NCI-H748 (cell line): ENCODE data around the gene DGKH.
A peak's percentile ranks its signal among the peaks of the same experiment; 100 is the strongest.
"Not testable (repeated sequence)": the region's sequence is repeated elsewhere in the genome, so short reads cannot be mapped to it uniquely, and the experiment has no call there.

ENCODE experiments used
- DNase-seq: peaks from one replicate; lab custom pipeline; 2025; ENCODE audit not compliant: unreplicated experiment; lab: John Stamatoyannopoulos, UW

DGKH gene

GRCh38 chr13:42219051-42219450, 170.6 kb downstream of the DGKH start:
- no peak for DNase-seq

GRCh38 chr13:42219876-42220275, 171.4 kb downstream of the DGKH start:
- DNase-seq = no peak

- DNase-seq = no peak
These were observed 172.8 kb downstream of the DGKH start for GRCh38 chr13:42221121-42221765.

- DNase-seq = no peak
These were observed 175.2 kb downstream of the DGKH start for GRCh38 chr13:42223681-42224080.

GRCh38 chr13:42225051-42225450, 176.6 kb downstream of the DGKH start:
- no peak for DNase-seq

- not testable (repeated sequence) for DNase-seq
These were observed 178.3 kb downstream of the DGKH start for GRCh38 chr13:42226759-42227158.

- no peak for DNase-seq
These were observed 180.1 kb downstream of the DGKH start for GRCh38 chr13:42228527-42228926.

GRCh38 chr13:42229287-42229686, 180.8 kb downstream of the DGKH start:
- no peak for DNase-seq

- DNase-seq = no peak
These were observed 184.2 kb downstream of the DGKH start for GRCh38 chr13:42232671-42233070.

- DNase-seq = no peak
These were observed 185.3 kb downstream of the DGKH start for GRCh38 chr13:42233726-42234125.

GRCh38 chr13:42239161-42239560, 190.7 kb downstream of the DGKH start:
- DNase-seq = no peak

GRCh38 chr13:42239644-42240043, 191.2 kb downstream of the DGKH start:
- DNase-seq = no peak

GRCh38 chr13:42246541-42246940, 198.1 kb downstream of the DGKH start:
- DNase-seq = no peak

- DNase-seq = no peak
These were observed 199.4 kb downstream of the DGKH start for GRCh38 chr13:42247883-42248282.

GRCh38 chr13:42255886-42256285, 207.4 kb downstream of the DGKH start:
- no peak for DNase-seq

- peak; percentile 10 for DNase-seq
These were observed 210.3 kb downstream of the DGKH start for GRCh38 chr13:42258747-42259146.

- DNase-seq = no peak
These were observed 211.1 kb downstream of the DGKH start for GRCh38 chr13:42259515-42259914.

- DNase-seq = no peak
These were observed 212.6 kb downstream of the DGKH start for GRCh38 chr13:42260903-42261654.

- no peak for DNase-seq
These were observed 218.0 kb downstream of the DGKH start for GRCh38 chr13:42266473-42266872.

- DNase-seq = no peak
These were observed 221.9 kb downstream of the DGKH start for GRCh38 chr13:42270160-42270856.

GRCh38 chr13:42270857-42271215, 222.4 kb downstream of the DGKH start:
- DNase-seq = no peak
